Hepatocyte (in vitro differentiated cells): ENCODE measurements around the gene LELP1. TPM values are rescaled to one million over a fixed set of nuclear protein-coding genes. Genes with fewer than 3 reads are reported as not detected.

Experiments used
- DNase-seq: peaks from one replicate; pipeline ENCODE4 v3.0.0-alpha.2; 2016; ENCODE audit warnings: low spot score
- H2AFZ ChIP-seq: fragments of 200-600 bp; sonication (generic); 2 replicates; pipeline ENCODE4 v1.6.0; 2016; ENCODE audit warnings: antibody characterized with exemption, mild to moderate bottlenecking
- H3K27ac ChIP-seq: fragments of 200-600 bp; sonication (generic); 2 replicates; pipeline ENCODE4 v1.5.1; 2016; ENCODE audit warnings: mild to moderate bottlenecking
- H3K27me3 ChIP-seq: fragments of 200-600 bp; sonication (generic); 2 replicates; pipeline ENCODE4 v1.6.1; 2016
- H3K36me3 ChIP-seq: fragments of 200-600 bp; sonication (generic); replicated peaks from 2 replicates; pipeline ENCODE4 v1.5.1; 2016; ENCODE audit warnings: low read depth; ENCODE audit not compliant: insufficient read depth
- H3K4me1 ChIP-seq: fragments of 200-600 bp; sonication (generic); 2 replicates; pipeline ENCODE4 v1.5.1; 2016; ENCODE audit warnings: mild to moderate bottlenecking, moderate library complexity; ENCODE audit not compliant: insufficient read depth
- H3K4me2 ChIP-seq: fragments of 200-600 bp; sonication (generic); 2 replicates; pipeline ENCODE4 v1.6.0; 2016
- H3K4me3 ChIP-seq: fragments of 200-600 bp; sonication (generic); 2 replicates; pipeline ENCODE4 v1.5.1; 2016; ENCODE audit warnings: mild to moderate bottlenecking
- H3K79me2 ChIP-seq: fragments of 200-600 bp; sonication (generic); 2 replicates; pipeline ENCODE4 v1.6.0; 2017; ENCODE audit warnings: mild to moderate bottlenecking
- H3K9me2 ChIP-seq: fragments of 200-600 bp; sonication (generic); replicated peaks from 2 replicates; pipeline ENCODE4 v1.6.0; 2017; ENCODE audit warnings: mild to moderate bottlenecking; ENCODE audit not compliant: insufficient read depth
- H3K9me3 ChIP-seq: fragments of 200-600 bp; sonication (generic); 2 replicates; pipeline ENCODE4 v1.5.1; 2016; ENCODE audit warnings: low read depth, mild to moderate bottlenecking
- H4K20me1 ChIP-seq: fragments of 200-600 bp; sonication (generic); 2 replicates; pipeline ENCODE4 v1.6.0; 2016; ENCODE audit warnings: mild to moderate bottlenecking; ENCODE audit not compliant: insufficient read depth, poor library complexity, severe bottlenecking
- EZH2 ChIP-seq: fragments of 200-600 bp; sonication (generic); IDR thresholded peaks from 2 replicates; pipeline ENCODE4 v1.6.1; 2016; ENCODE audit warnings: antibody characterized with exemption, mild to moderate bottlenecking, borderline replicate concordance
- EZH2phosphoT487 ChIP-seq: fragments of 200-600 bp; sonication (generic); IDR thresholded peaks from one replicate; pipeline ENCODE4 v1.6.1; 2018; ENCODE audit warnings: antibody characterized with exemption, mild to moderate bottlenecking, low read depth, moderate library complexity; ENCODE audit not compliant: unreplicated experiment, severe bottlenecking
- WGBS: methylation state at CpG from one replicate; pipeline ENCODE4 v1.1.6; 2016; ENCODE audit warnings: low lambda C conversion rate; ENCODE audit errors: missing lambda C conversion rate; 5-methylcytosine and 5-hydroxymethylcytosine counted together
- polyA plus RNA-seq: library from polyadenylated mRNA; unstranded; fragments of >200 nt; fragmentation: Nextera tagmentation; extraction: Ambion mirVana; gene quantifications from 2 replicates; pipeline ENCODE4 v1.2.1, GENCODE V29; 2016
- total RNA-seq: library from RNA; depleted of rRNA; stranded (reverse); fragments of >200 nt; gene quantifications from 2 replicates; pipeline ENCODE4 v1.2.3, GENCODE V29; 2014
- TF ChIP-seq, protein P1 (sequence below): fragments of 200-600 bp; sonication (generic); IDR thresholded peaks from 2 replicates; pipeline ENCODE4 v1.5.1; 2016; ENCODE audit warnings: antibody characterized with exemption, mild to moderate bottlenecking; ENCODE audit not compliant: poor library complexity

Gene LELP1
- total and polyA plus RNA-seq, 2 experiments from 2014 or later: not detected

DNA sequence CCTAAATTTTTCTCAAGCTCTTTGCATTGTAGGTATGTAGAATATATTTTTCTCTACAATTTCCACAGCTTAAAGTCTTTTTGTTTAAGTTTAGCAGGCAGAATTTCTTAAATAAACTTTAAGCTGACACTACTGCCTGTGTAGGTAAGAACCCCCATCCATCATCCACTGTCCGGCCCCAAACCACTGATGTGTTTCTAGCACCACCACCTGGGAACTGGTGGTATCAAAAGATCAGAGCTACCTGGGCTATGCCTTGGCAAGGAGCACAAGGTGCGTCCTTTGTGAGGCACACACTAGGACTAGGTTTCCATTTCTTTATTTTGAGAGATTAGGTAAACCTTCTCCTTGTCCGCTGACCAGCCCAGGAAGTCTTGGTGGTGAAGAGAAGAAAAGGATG is 10.5 kb upstream of the LELP1 start:
- 34% methylated on average over 3 of the region's 3 CpGs for WGBS
- Histone ChIP-seq H3K27ac (no peak overlapping the region), H2AFZ (no peak overlapping the region), H3K36me3 (no peaks in the 10 kb centered on the region), H3K4me3 (no peak overlapping the region), H4K20me1 (no peaks in the 10 kb centered on the region), H3K4me1 (no peaks in the 10 kb centered on the region), H3K27me3 (no peaks in the 10 kb centered on the region), H3K4me2 (no peak overlapping the region), H3K79me2 (no peaks in the 10 kb centered on the region), H3K9me2 (no peaks in the 10 kb centered on the region), H3K9me3 (no peaks in the 10 kb centered on the region)
- TF ChIP-seq, protein P1, sequence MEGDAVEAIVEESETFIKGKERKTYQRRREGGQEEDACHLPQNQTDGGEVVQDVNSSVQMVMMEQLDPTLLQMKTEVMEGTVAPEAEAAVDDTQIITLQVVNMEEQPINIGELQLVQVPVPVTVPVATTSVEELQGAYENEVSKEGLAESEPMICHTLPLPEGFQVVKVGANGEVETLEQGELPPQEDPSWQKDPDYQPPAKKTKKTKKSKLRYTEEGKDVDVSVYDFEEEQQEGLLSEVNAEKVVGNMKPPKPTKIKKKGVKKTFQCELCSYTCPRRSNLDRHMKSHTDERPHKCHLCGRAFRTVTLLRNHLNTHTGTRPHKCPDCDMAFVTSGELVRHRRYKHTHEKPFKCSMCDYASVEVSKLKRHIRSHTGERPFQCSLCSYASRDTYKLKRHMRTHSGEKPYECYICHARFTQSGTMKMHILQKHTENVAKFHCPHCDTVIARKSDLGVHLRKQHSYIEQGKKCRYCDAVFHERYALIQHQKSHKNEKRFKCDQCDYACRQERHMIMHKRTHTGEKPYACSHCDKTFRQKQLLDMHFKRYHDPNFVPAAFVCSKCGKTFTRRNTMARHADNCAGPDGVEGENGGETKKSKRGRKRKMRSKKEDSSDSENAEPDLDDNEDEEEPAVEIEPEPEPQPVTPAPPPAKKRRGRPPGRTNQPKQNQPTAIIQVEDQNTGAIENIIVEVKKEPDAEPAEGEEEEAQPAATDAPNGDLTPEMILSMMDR: peak; percentile 17
- no peak for TF ChIP-seq EZH2
- DNase-seq: no peak

DNA sequence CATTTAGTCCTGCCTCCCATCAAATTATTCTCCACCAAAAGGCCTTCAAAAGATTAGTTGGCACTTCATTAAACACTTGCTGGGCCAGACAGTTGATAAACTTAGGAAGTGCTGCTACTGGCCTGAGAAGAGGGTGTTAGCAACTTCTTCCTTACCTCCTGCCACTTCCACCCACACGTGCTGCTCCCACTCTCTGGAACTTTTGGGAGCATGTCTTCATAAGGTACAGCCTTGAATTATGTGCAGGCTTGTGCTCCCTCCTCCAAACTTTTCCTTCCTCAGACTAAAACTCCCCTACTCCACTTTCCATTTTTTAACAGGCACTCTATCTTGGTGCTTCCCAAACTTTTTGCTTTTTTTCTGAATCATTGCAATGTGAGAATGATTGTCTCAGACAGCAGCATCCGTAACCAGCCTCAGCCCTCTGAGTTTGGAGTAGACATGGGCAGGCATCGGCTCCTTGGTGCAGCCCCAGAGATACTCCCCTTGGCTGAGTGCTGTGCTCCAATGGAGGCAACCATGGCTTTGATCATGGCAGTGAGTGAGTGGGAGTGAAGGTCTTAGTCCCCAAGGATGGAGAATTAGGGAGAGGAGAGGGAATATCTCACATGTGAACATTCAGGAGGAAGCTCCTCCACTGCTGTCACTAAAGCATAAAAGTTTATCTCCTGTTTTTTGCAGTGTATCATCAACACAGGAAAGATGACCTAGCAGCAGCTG is 8.7 kb upstream of the LELP1 start:
- no peak overlapping the region for H3K27ac ChIP-seq
- H3K4me3 ChIP-seq: no peak overlapping the region
- no peaks in the 10 kb centered on the region for H3K4me1 ChIP-seq
- DNase-seq: no peak
- no peak for TF ChIP-seq EZH2
- no peak for TF ChIP-seq EZH2phosphoT487
- TF ChIP-seq, protein P1: no peak
- no peaks in the 10 kb centered on the region for H3K79me2 ChIP-seq
- no peaks in the 10 kb centered on the region for H3K9me3 ChIP-seq
- WGBS: 45% methylated on average over 3 of the region's 3 CpGs
- H3K4me2 ChIP-seq: no peak overlapping the region
- no peaks in the 10 kb centered on the region for H3K9me2 ChIP-seq
- H3K36me3 ChIP-seq: no peaks in the 10 kb centered on the region
- H4K20me1 ChIP-seq: no peaks in the 10 kb centered on the region
- H2AFZ ChIP-seq: no peak overlapping the region
- H3K27me3 ChIP-seq: no peaks in the 10 kb centered on the region

DNA sequence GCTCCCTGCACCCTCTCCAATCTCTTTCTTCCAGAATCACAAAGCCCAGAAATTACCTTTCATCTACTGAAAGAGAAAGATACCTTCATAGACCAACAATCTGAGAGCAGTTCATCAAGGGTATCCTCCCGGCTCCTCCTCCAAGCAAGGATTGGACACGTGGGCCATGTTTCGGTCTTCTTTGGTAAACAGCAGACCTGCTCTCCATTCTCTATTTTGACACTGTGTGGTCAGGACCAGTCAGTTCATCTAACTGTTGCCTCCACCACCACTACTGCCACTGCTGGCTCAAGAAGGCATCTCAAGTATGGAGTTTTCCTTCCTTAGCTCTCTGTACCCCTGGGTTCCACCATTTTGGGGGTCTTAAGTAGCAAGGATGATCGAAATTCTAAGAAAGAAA is 8.0 kb upstream of the LELP1 start:
- H2AFZ ChIP-seq: no peak overlapping the region
- H3K4me3 ChIP-seq: no peak overlapping the region
- no peak for TF ChIP-seq EZH2phosphoT487
- no peaks in the 10 kb centered on the region for H3K9me3 ChIP-seq
- no peaks in the 10 kb centered on the region for H3K4me1 ChIP-seq
- H3K27ac ChIP-seq: no peak overlapping the region
- no peaks in the 10 kb centered on the region for H3K27me3 ChIP-seq
- H3K36me3 ChIP-seq: no peaks in the 10 kb centered on the region
- no peak for DNase-seq
- 64% methylated on average over 4 of the region's 4 CpGs for WGBS
- H3K9me2 ChIP-seq: no peaks in the 10 kb centered on the region
- no peaks in the 10 kb centered on the region for H3K79me2 ChIP-seq
- H4K20me1 ChIP-seq: no peaks in the 10 kb centered on the region
- no peak overlapping the region for H3K4me2 ChIP-seq

DNA sequence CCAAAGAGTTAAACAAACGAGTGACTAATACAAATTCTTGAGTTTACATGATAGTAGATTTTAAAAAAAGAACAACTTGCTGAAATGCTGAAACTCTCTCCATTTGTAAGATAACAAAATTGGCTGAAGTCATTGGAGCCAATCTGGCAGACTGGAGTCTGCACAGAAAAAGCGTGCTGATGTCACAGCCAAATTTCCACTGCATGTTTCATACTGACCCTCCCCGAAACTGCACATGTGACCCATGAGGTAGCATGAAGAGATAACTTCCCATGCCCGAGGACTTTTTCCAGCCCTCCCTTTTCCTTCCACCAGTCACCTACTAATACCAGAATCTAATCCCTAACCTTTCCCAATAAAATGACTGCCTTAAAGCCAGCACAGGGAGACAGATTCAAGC is 1.2 kb upstream of the LELP1 start:
- 39% methylated on average over 4 of the region's 4 CpGs for WGBS

More for the DNA sequence above, 1.2 kb upstream of the LELP1 start:
- Histone ChIP-seq H3K27ac (no peak overlapping the region), H3K36me3 (no peaks in the 10 kb centered on the region), H4K20me1 (no peaks in the 10 kb centered on the region), H2AFZ (no peak overlapping the region), H3K9me2 (no peaks in the 10 kb centered on the region), H3K4me2 (no peak overlapping the region), H3K4me1 (no peaks in the 10 kb centered on the region), H3K4me3 (no peak overlapping the region), H3K27me3 (no peaks in the 10 kb centered on the region), H3K9me3 (no peaks in the 10 kb centered on the region), H3K79me2 (no peaks in the 10 kb centered on the region)
- DNase-seq: no peak
- TF ChIP-seq EZH2phosphoT487 (no peak), EZH2 (no peak)
- TF ChIP-seq, protein P1: no peak
